GM21381 (cell line): ENCODE data around the gene PTP4A1.

Source experiments
- ATAC-seq: cut with Tn5 transposase; IDR thresholded peaks from one replicate; pipeline ENCODE4 v1.9.1; 2021; ENCODE audit warnings: mild to moderate bottlenecking, moderate library complexity; ENCODE audit not compliant: unreplicated experiment

Gene PTP4A1

DNA sequence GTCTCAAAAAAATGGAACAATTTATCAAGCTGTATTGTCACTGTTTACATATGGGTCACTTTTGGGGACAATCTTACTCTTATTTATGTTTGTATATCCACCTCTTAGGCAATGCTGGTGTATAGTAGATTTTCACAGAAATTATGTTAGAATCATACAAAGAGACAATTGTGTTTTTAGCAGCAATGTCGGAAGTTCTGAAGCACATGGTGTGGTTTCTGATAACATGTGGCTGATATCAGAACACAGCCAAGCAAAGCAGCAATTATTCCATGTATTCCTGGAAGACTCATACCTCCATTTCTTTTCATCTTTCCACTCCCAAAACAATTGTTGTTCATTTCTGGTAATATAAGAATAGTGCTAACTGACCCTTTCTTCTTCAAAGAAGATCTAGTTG lies 17.5 kb upstream of the PTP4A1 start:
- ATAC-seq = no peak

DNA sequence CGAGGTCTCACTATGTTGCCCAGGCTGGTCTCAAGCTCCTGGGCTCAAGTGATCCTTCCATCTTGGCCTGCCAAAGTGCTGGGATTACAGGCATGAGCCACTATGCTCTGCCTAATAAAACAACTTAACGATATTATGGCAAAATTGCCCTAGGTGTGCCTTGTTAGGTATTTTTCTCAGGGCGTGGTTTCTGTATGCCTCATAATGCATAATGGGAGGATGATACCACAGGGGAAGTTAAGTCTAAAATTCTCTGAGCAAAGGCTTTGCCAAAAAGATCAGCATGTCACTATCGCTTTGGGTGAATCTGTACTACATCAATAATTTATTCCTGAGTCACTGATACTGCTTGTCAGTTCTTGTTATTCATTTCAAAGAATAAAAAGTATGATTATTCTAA lies 15.9 kb upstream of the PTP4A1 start:
- no peak for ATAC-seq

DNA sequence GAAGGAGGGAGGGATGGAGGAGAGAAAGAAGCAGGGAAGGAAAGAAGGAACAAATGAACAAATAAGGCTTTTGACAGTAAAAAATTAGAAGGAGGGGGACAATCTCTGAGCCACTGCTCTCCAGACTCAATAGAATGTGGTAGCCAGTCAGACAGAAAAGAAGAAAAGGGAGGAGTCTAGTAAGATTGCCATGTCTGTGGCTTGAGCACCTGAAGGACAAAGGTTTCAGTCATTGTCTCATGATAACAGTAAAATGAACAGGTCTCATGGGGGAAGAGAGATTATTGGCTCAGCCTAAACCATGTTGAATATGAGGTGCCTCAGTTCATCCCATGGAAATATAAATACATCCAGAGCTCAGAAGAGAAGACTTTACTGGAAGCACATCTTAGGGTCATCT lies 14.0 kb upstream of the PTP4A1 start:
- ATAC-seq = peak; percentile 68

DNA sequence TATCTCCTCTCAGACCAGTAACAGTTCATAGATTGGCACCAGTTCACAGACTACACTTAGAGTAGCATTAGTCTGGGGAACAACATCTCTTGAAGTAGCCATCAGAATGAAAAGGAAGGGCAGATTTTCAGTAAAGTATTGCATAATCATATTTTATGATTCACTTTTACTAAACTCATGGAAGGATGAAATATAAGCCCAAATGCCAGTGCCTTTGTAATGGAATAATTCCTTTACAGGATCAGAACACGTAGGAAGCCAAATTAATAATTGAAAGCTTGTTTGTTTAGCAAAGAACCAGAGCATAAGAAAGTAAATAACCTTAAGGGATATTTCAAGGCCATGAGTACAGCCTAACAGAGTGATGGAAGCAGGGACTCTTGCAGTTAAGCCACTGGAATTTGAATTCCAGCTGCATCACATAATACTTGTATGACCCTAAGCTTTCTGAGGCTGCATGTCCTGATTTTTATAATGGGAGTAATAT lies 11.4 kb upstream of the PTP4A1 start:
- ATAC-seq = no peak

DNA sequence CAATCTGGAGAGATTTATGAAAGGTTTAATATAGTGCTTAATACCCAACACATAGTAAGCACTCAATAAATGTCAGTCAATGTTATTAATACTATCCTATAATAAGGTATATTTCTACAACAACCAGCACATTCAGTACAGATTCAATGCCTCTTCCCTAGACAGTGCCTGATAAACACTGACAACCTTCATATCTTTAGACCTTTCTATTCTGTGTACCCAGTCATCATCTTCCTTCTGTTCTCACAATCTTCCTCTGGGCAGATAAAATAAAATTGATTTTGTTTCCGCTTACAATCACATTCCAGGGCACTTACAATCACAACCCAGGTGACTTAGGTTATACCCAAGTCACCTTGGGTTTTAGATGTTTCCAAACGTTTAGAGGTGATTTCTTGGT lies 11.0 kb upstream of the PTP4A1 start:
- ATAC-seq = no peak

DNA sequence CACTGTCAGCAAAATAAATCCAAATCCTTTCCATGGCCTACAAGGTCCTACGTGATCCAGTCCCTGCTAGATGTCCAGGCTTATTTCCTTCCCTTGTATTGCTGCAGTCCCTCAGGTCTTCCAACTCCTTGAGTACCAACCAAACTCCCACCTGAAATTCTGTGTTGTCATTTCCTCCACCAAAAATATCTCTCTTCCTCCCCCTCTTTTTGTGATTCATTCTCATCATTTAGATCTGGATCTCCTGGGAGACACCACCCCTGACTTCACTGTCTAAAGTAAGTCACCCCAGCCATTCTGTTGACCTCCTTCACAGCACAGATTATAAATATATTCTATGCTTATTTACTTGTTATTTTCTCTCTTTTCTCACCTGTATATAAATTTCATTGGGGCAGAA lies 9.0 kb upstream of the PTP4A1 start:
- no peak for ATAC-seq

DNA sequence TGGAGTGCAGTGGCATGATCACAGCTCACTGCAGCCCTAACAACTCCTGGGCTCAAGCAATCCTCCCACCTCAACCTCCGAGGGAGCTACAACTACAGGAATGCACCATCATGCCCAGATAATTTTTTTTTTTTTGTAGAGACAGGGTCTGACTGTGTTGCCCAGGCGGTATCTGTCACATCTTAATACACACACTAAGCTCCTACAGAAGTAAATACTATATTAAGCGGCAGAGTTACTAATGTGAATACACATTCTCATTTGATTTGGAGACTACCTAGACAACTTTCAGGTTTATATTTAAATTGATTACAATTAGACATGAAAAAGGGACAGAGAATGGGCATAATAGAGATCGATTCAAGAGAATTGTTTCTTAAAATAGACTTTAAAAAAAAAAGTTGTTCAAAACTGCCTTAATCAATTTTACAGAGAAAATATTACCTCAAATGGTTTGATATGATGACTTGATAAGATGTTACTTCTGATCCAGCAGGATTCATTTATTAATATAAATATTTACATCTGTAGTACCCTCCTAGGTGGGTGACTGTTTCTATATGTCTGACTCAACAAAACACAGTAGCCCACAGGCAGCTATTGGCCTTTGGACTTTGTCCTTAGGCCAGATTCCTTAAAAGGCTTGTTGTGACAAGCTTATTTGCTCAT lies 7.1 kb upstream of the PTP4A1 start:
- no peak for ATAC-seq

DNA sequence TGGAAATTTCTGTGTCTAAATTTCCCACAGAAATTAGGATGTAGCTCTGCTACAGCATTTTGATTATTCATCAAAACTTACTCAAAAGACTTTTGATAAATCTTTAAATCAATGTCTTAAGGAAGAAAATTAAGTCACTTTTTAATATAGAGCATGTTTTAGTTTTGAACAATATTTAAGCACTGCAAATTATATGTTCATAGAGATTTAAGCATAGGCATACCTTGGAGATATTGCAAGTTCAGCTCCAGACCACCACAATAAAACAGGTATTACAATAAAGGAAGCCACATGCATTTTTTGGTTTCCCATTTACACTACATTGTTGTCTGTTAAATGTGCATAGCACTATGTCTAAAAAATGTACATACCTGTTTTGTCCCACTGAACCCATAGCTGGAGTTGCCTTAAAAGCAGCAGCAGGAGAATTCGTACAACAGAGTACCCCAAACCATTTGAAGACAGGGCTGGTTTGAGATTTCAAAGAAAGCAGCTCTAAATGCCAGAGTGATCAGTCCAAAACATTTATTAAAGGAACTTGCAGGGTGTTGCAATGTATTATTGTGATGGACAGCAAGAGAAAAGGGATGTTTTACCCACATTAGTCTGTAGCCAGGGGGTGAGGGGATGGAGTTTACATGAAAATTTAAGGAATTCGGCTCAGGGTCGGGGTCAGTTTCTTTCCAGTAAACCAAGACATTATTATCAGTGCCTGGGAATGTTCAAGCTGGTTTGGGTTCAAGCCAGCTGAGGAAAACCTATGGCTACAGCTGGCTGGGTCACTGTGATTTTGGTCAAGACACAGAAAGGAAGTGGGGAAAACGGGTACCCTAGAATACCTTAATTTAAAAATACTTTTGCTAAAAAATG lies 6.3 kb upstream of the PTP4A1 start:
- no peak for ATAC-seq

DNA sequence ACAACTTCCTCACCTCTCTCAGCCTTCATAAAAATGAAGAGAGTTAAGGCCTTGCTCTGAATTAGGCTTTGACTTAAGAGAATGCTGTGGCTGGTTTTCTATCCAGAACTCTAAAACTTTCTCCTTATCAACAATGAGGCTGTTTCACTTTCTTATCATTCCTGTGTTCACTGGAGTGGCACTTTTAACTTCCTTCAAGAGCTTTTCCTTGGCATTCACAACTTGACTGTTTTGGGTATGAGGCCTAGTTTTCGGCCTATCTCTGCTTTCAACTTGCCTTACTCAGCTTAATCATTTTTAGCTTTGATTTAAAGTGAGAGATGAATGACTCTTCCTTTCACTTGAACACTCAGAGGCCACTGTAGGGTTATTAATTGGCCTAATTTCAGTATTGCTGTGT lies 4.3 kb upstream of the PTP4A1 start:
- no peak for ATAC-seq

DNA sequence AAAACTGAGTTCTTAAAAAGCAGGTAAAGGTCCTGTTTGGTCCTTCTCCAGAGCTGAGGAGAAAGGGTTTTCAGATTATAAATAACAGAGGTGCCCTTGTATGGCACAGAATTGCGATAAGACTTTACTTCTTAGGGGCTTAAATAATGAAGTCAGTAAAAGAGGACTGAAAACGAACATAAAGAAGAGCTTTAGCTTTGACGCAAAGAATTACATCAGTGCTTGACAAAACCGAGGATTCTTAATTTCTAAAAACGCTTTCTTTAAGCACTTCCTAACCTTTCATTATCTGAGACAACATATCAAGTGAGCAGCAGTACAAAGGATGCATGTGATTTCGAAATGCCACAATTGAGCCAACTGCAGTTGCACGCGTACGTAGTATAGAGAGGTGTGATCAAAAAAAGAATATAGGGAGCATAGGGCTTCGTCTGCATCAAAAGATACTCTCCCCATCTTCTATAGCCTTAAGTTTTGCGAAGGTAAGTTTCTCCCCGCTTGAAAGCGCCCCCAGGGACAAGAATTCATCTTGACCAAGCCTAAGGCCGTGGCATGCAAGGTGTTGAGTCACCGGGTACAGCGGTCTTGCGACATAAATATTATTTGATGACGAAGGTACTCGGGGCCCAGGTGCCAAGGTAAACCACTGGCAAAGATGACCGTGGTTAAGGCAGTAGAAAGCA lies 778 bp upstream of the PTP4A1 start:
- no peak for ATAC-seq

DNA sequence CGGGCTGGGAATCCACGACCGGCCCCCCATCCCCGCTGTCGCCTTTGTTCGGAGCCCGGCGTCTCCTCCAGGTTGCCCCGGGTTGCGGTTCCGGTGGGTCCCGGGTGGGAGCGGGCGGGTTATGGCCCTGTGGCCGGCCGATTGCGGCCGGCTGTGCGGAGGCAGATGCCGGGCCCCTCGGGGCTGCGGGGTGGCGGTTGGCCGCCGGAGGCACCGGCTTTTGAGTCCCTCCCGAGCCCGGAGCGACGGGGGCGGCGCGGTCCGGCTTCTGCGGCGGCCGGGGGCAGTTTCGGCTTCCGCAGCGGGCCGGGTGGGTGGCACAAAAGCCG lies 431 bp downstream of the PTP4A1 start:
- ATAC-seq = peak; percentile 0

DNA sequence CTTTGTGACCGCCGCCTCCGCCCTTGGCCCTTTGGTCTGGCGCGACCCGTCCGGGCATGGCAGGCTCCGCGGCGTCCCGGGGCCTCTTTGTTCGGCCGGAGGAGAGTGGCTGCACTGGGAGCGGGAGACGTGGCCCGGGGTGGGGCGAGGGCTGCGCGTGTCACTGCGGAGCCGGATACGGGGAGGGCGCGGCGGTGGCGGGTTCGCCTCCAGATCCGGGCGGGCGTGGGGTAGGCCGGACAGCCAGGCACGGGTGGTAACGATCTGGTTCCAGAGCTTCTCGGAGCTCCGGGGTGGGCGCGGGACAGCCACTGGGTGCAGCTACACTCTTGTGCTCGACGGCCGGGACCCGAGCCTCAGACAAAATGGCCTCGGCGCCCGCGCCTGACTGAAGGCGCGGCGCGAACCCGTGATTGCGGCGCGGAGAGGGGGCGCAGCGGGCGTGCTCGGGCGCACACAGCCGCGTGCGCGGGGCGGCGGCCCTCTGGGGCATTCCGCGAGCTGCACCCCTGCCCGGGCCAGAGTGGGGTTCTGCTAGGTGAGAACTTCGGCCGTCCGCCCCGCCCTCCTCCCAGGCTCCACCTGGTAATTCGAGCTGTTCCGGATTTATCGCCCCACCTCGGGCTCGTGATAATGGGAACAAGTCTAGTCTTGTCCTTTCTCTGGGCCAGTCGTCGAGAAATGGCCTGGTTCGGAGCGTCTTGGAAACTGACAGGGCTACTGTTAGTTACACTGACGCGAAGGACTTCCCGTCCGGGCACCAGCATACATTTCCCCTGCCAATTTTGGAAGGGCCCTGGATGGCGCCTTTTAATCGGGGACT lies 1.0 kb downstream of the PTP4A1 start:
- peak; percentile 47 for ATAC-seq

DNA sequence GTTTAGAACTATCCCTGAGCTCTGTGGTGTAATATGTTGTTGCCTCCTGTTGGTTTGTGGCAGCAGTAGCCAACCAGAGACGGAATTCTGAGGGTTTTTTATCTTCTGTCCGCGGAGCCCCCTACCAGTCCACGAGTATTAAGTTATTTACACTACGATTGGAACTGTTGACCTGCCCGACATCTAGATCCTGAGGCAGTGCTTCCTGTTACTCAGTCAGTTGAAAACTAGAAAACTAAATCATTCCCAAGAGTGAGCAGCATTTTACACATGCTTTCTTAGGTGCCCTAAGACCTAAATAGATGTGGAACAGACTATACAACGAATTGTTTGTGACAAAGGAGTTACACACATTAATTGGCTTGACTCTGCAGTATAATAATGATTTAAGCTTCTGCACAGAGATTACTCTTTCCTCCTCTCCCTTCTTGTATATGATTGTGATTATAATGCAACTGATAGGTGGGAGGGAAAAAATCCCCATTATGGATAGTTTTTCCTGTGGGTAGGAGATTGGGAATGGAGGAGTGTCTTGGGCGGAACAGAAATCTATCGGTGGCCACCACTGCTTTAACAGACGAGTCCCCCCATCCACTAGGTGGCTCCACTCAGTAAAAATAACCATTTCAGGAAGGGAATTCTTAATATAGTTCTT lies 1.7 kb downstream of the PTP4A1 start:
- ATAC-seq = no peak

DNA sequence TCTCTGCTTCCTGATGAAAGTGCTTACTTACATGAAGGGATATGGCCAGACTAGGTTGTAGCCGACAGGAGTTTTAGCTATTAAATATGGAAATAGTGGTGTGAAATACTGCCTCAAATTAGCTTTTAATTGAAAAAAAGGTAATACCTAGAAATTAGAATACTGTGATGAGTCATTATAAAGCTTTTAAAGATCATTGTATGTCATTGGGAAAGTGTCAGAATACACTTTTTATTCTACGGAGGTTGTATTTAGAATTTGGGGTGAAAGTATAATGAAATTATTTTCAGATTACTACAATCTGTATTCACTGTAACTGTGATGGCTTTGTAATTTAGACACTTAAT lies 2.2 kb downstream of the PTP4A1 start:
- ATAC-seq = no peak

DNA sequence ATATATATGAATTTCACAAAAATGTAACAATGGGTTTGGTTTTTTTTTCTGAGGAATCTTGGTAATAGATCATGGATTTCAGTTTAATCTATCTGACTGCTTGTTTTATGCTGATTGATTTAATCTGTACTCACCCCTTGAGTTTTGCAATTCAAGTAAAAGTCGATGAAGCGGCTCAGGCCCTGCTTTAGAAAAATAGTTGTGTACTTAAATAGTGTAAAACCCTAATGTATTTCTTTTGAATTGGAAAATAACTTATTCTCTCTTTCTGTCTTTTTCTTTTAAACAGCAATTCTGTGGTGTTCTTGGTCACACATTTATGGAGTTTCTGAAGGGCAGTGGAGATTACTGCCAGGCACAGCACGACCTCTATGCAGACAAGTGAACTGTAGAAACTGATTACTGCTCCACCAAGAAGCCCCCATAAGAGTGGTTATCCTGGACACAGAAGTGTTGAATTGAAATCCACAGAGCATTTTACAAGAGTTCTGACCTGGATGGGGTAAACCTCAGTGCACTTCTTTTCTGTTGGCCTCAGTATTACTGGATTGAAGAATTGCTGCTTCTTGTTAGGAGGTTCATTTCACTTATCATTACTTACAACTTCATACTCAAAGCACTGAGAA lies 4.0 kb downstream of the PTP4A1 start:
- no peak for ATAC-seq

DNA sequence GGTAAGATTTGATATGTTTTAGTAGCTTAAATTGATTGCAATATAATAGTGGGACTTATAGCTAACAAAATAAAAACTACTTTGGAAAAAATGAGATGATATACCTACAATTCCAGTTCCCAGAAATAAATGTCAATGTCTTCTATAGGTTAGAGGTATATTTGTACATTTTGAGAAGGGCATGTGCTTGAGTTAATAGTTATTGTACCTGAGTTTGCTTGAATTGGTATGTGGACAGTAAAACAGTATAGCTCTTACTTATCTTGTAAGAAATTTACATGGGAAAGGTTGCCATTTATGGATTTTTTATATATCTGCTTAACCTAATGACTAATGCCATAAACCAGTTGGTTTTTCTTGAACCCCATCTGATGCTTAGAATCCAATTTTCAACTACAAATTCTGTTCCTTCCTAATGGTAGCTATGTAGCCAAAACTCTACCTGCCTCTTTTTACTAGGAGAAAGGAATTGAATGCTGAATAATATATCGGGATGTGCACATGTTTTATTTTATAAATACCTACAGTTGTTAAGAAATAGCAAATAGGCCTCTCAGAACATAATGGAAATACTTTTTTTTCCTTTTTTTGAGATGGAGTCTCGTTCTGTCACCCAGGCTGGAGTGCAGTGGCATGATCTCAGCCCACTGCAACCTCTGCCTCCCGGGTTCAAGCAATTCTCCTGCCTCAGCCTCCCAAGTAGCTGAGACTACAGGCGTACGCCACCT lies 4.9 kb downstream of the PTP4A1 start:
- no peak for ATAC-seq

DNA sequence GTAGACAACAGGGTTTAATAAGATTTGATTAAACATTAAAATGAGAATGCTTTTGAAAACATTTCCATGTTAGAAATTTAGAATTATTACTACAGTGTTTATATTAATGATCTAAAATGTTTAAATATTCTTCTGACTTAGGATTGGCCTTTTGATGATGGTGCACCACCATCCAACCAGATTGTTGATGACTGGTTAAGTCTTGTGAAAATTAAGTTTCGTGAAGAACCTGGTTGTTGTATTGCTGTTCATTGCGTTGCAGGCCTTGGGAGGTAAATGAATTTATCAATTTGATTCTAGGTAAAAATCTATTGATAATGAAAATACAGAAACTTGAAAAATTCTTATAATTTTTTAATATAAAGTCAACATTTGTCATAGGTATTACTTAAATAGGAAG lies 6.5 kb downstream of the PTP4A1 start:
- no peak for ATAC-seq

DNA sequence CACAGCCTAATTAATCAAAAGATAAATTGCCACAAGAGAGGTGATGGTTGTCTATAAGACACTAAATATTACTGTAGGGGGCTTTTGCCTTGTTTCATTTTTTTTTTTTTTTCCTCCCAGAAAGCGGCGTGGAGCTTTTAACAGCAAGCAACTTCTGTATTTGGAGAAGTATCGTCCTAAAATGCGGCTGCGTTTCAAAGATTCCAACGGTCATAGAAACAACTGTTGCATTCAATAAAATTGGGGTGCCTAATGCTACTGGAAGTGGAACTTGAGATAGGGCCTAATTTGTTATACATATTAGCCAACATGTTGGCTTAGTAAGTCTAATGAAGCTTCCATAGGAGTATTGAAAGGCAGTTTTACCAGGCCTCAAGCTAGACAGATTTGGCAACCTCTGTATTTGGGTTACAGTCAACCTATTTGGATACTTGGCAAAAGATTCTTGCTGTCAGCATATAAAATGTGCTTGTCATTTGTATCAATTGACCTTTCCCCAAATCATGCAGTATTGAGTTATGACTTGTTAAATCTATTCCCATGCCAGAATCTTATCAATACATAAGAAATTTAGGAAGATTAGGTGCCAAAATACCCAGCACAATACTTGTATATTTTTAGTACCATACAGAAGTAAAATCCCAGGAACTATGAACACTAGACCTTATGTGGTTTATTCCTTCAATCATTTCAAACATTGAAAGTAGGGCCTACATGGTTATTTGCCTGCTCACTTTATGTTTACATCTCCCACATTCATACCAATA lies 7.8 kb downstream of the PTP4A1 start:
- ATAC-seq = no peak

DNA sequence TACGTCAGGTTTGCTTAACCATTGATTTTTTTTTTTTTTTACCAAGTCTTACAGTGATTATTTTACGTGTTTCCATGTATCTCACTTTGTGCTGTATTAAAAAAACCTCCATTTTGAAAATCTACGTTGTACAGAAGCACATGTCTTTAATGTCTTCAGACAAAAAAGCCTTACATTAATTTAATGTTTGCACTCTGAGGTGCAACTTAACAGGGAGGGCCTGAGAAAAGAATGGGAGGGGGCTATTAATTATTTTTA lies 8.4 kb downstream of the PTP4A1 start:
- ATAC-seq = no peak
